Esophagus (tissue), 2 donors: ENCODE results near the gene SWT1. TPM values are rescaled to one million over a fixed set of nuclear protein-coding genes. Genes with fewer than 3 reads are reported as not detected.
"Not testable (repeated sequence)": the region's sequence is repeated elsewhere in the genome, so short reads cannot be mapped to it uniquely, and the experiment has no call there.

ENCODE experiments used
- H3K27ac ChIP-seq, 2 donors: one replicate each; pipeline ENCODE4 v1.5.1; 2013; ENCODE audit warnings: low read depth in 2 of 2, mild to moderate bottlenecking in 2 of 2, inconsistent platforms in 1 of 2, low read length in 1 of 2, moderate library complexity in 1 of 2
- H3K27me3 ChIP-seq, 2 donors: one replicate each; pipeline ENCODE4 v1.6.1; 2013; ENCODE audit warnings: low read length in 2 of 2, control low read depth in 1 of 2, mild to moderate bottlenecking in 1 of 2; ENCODE audit not compliant: insufficient read depth in 2 of 2, control insufficient read depth in 1 of 2
- H3K36me3 ChIP-seq, 2 donors: one replicate each; pipeline ENCODE4 v1.6.1; 2013; ENCODE audit warnings: low read length in 1 of 2; ENCODE audit not compliant: control insufficient read depth in 2 of 2, insufficient read depth in 2 of 2
- H3K4me1 ChIP-seq, 2 donors: one replicate each; pipeline ENCODE4 v1.6.1; 2013; ENCODE audit warnings: low read length in 1 of 2; ENCODE audit not compliant: control insufficient read depth in 2 of 2, insufficient read depth in 2 of 2
- H3K4me3 ChIP-seq, 2 donors: one replicate each; pipeline ENCODE4 v1.5.1; 2013; ENCODE audit warnings: low read length in 2 of 2, mild to moderate bottlenecking in 2 of 2, low read depth in 1 of 2, moderate library complexity in 1 of 2
- H3K9me3 ChIP-seq, 2 donors: one replicate each; pipeline ENCODE4 v1.6.1; 2013; ENCODE audit warnings: mild to moderate bottlenecking in 2 of 2, low read depth in 1 of 2, low read length in 1 of 2, moderate library complexity in 1 of 2; ENCODE audit not compliant: control insufficient read depth in 2 of 2, insufficient read depth in 1 of 2
- WGBS, 2 donors: extraction: QIAGEN DNeasy Blood & Tissue Kit; methylation state at CpG; one replicate each; pipeline ENCODE4 v1.1.7; 2013; 5-methylcytosine and 5-hydroxymethylcytosine counted together
- polyA plus RNA-seq, 2 donors: library from polyadenylated mRNA; stranded (reverse); fragments of 200-250 nt; gene quantifications; one replicate each; pipeline ENCODE4 v1.2.3, GENCODE V29; 2013
- donor health status: healthy with polysubstance abuse.
- donor health status: Bipolar disorder and iron deficiency.

SWT1 gene
- polyA plus RNA-seq, 2 donors: 0.86 TPM

GRCh38 chr1:185213091-185213490 lies 56.1 kb downstream of the SWT1 start:
- H3K4me3 ChIP-seq: no peak overlapping the region
- 90 to 93% methylated on average over 1 of the region's 1 CpG for WGBS, 2 donors

GRCh38 chr1:185215911-185216310 lies 58.9 kb downstream of the SWT1 start:
- no peak overlapping the region for H3K27ac ChIP-seq
- H3K4me1 ChIP-seq: no peaks in the 10 kb centered on the region
- no peaks in the 10 kb centered on the region for H3K9me3 ChIP-seq
- WGBS, 2 donors: 81 to 92% methylated on average over 1 of the region's 1 CpG
- H3K36me3 ChIP-seq: no peaks in the 10 kb centered on the region
- no peaks in the 10 kb centered on the region for H3K27me3 ChIP-seq
- no peak overlapping the region for H3K4me3 ChIP-seq

More at GRCh38 chr1:185213091-185213490, 56.1 kb downstream of the SWT1 start:
- Histone ChIP-seq H3K36me3 (no peaks in the 10 kb centered on the region), H3K4me1 (no peaks in the 10 kb centered on the region), H3K9me3 (no peaks in the 10 kb centered on the region), H3K27me3 (no peaks in the 10 kb centered on the region), H3K27ac (no peak overlapping the region)

GRCh38 chr1:185224132-185224531 lies 67.2 kb downstream of the SWT1 start:
- no peaks in the 10 kb centered on the region for H3K4me1 ChIP-seq
- peaks cover 1 to 3% of the 10 kb centered on the region in 2 donors for H3K36me3 ChIP-seq
- H3K27me3 ChIP-seq: no peaks in the 10 kb centered on the region
- H3K4me3 ChIP-seq: no peak overlapping the region
- 94 to 100% methylated on average over 1 of the region's 1 CpG for WGBS, 2 donors
- no peaks in the 10 kb centered on the region for H3K9me3 ChIP-seq
- no peak overlapping the region for H3K27ac ChIP-seq

- no peak overlapping the region for H3K27ac ChIP-seq
- peaks cover 1 to 3% of the 10 kb centered on the region in 2 donors for H3K36me3 ChIP-seq
- H3K27me3 ChIP-seq: no peaks in the 10 kb centered on the region
- H3K9me3 ChIP-seq: no peaks in the 10 kb centered on the region
- no peak overlapping the region for H3K4me3 ChIP-seq
- 88 to 93% methylated on average over 4 of the region's 4 CpGs for WGBS, 2 donors
- H3K4me1 ChIP-seq: no peaks in the 10 kb centered on the region
Observed at GRCh38 chr1:185227161-185227560, 70.2 kb downstream of the SWT1 start.

- WGBS, 2 donors: 93 to 96% methylated on average over 4 of the region's 4 CpGs
- Histone ChIP-seq H3K4me3 (no peak overlapping the region), H3K4me1 (no peaks in the 10 kb centered on the region), H3K36me3 (no peaks in the 10 kb centered on the region), H3K9me3 (no peaks in the 10 kb centered on the region), H3K27me3 (no peaks in the 10 kb centered on the region), H3K27ac (no peak overlapping the region)
Observed at GRCh38 chr1:185228979-185229378, 72.0 kb downstream of the SWT1 start.

GRCh38 chr1:185229981-185230380 lies 73.0 kb downstream of the SWT1 start:
- Histone ChIP-seq H3K4me1 (no peaks in the 10 kb centered on the region), H3K9me3 (no peaks in the 10 kb centered on the region), H3K36me3 (no peaks in the 10 kb centered on the region), H3K27me3 (no peaks in the 10 kb centered on the region), H3K27ac (no peak overlapping the region), H3K4me3 (no peak overlapping the region)
- WGBS, 2 donors: 91 to 92% methylated on average over 2 of the region's 2 CpGs

GRCh38 chr1:185232874-185233273 lies 75.9 kb downstream of the SWT1 start:
- Histone ChIP-seq H3K9me3 (no peaks in the 10 kb centered on the region), H3K27me3 (no peaks in the 10 kb centered on the region), H3K36me3 (no peaks in the 10 kb centered on the region), H3K27ac (no peak overlapping the region), H3K4me1 (no peaks in the 10 kb centered on the region), H3K4me3 (no peak overlapping the region)

GRCh38 chr1:185234183-185234582 lies 77.2 kb downstream of the SWT1 start:
- not testable (repeated sequence) for H3K4me1 ChIP-seq, H3K27ac ChIP-seq, H3K9me3 ChIP-seq, H3K36me3 ChIP-seq, H3K4me3 ChIP-seq, H3K27me3 ChIP-seq
- 93 to 96% methylated on average over 1 of the region's 1 CpG for WGBS, 2 donors

- not testable (repeated sequence) for H3K36me3 ChIP-seq, H3K4me3 ChIP-seq, H3K4me1 ChIP-seq, H3K9me3 ChIP-seq, H3K27ac ChIP-seq, H3K27me3 ChIP-seq
- 94 to 97% methylated on average over 2 of the region's 2 CpGs for WGBS, 2 donors
Observed at GRCh38 chr1:185237176-185237575, 80.2 kb downstream of the SWT1 start.

GRCh38 chr1:185237661-185238060 lies 80.7 kb downstream of the SWT1 start:
- Histone ChIP-seq H3K36me3 (no peaks in the 10 kb centered on the region), H3K27ac (no peak overlapping the region), H3K4me1 (no peaks in the 10 kb centered on the region), H3K9me3 (no peaks in the 10 kb centered on the region), H3K4me3 (no peak overlapping the region), H3K27me3 (no peaks in the 10 kb centered on the region)
- WGBS, 2 donors: 95 to 100% methylated on average over 1 of the region's 1 CpG
